ENCODE measurements around the gene GNPTG. TPM values are rescaled to one million over a fixed set of nuclear protein-coding genes. Genes with fewer than 3 reads are reported as not detected.
A peak's percentile ranks its signal among the peaks of the same experiment; 100 is the strongest.

Gene GNPTG
- total and polyA plus RNA-seq, 2 donors from 2014 or later, result 88.7 to 138 TPM

GRCh38 chr16:1330931-1331711, 20.6 kb upstream of the GNPTG start:
- DNase-seq (peak in 2 of 5 donors; percentile 63 to 81), FAIRE-seq (no peak)
- peak overlapping the region in 2 of 3 donors; percentile 40 to 56 for H3K4me3 ChIP-seq (ENCODE audit: low read length in 3 of 3)
- no peaks in the 10 kb centered on the region for H3K9me3 ChIP-seq (ENCODE audit: control insufficient read depth in 2 of 3, insufficient read depth in 1 of 3, low read length in 3 of 3)
- peaks cover 0 to 13% (median 12%) of the 10 kb centered on the region in 3 donors for H3K4me1 ChIP-seq (ENCODE audit: control insufficient read depth in 2 of 3, insufficient read depth in 2 of 3, low read depth in 1 of 3, low read length in 3 of 3)
- no peaks in the 10 kb centered on the region for H3K36me3 ChIP-seq (ENCODE audit: control insufficient read depth in 2 of 3, insufficient read depth in 3 of 3, low read length in 3 of 3)
- TF ChIP-seq CTCF (IDR thresholded peaks at IDR 0.05; ENCODE audit: borderline replicate concordance, extremely low read depth, insufficient read depth), result no peak
- intact Hi-C loops (cut with DNase I), result no loop called here
- peak overlapping the region in 1 of 3 donors; percentile 73 for H3K9ac ChIP-seq (ENCODE audit: low read length in 3 of 3)
- H3K27me3 ChIP-seq (ENCODE audit: control insufficient read depth, insufficient read depth, low read length), result peaks cover 13% of the 10 kb centered on the region
- peak overlapping the region; percentile 74 to 76 for H3K27ac ChIP-seq (ENCODE audit: low read depth in 2 of 2, low read length in 2 of 2)

- Histone ChIP-seq H3K27me3 (ENCODE audit: control insufficient read depth, insufficient read depth, low read length) (peaks cover 13% of the 10 kb centered on the region), H3K9me3 (ENCODE audit: control insufficient read depth in 2 of 3, insufficient read depth in 1 of 3, low read length in 3 of 3) (no peaks in the 10 kb centered on the region), H3K9ac (ENCODE audit: low read length in 3 of 3) (peak overlapping the region in 1 of 3 donors; percentile 73), H3K36me3 (ENCODE audit: control insufficient read depth in 2 of 3, insufficient read depth in 3 of 3, low read length in 3 of 3) (no peaks in the 10 kb centered on the region), H3K4me3 (ENCODE audit: low read length in 3 of 3) (peak overlapping the region in 2 of 3 donors; percentile 40 to 56), H3K27ac (ENCODE audit: low read depth in 2 of 2, low read length in 2 of 2) (peak overlapping the region; percentile 74 to 76), H3K4me1 (ENCODE audit: control insufficient read depth in 2 of 3, insufficient read depth in 2 of 3, low read depth in 1 of 3, low read length in 3 of 3) (peaks cover 0 to 13% (median 12%) of the 10 kb centered on the region in 3 donors)
- intact Hi-C loops (cut with DNase I), result no loop called here
- TF ChIP-seq CTCF (IDR thresholded peaks at IDR 0.05; ENCODE audit: borderline replicate concordance, extremely low read depth, insufficient read depth), result no peak
- DNase-seq (peak; percentile 92 to 96 (median 94)), FAIRE-seq (no peak)
Measured at GRCh38 chr16:1331712-1332617, 19.8 kb upstream of the GNPTG start.

- Histone ChIP-seq H3K4me3 (ENCODE audit: low read length in 3 of 3) (peak overlapping the region in 2 of 3 donors; percentile 18 to 56), H3K36me3 (ENCODE audit: control insufficient read depth in 2 of 3, insufficient read depth in 3 of 3, low read length in 3 of 3) (no peaks in the 10 kb centered on the region), H3K27me3 (ENCODE audit: control insufficient read depth, insufficient read depth, low read length) (peaks cover 13% of the 10 kb centered on the region), H3K4me1 (ENCODE audit: control insufficient read depth in 2 of 3, insufficient read depth in 2 of 3, low read depth in 1 of 3, low read length in 3 of 3) (peaks cover 0 to 13% (median 12%) of the 10 kb centered on the region in 3 donors), H3K9me3 (ENCODE audit: control insufficient read depth in 2 of 3, insufficient read depth in 1 of 3, low read length in 3 of 3) (no peaks in the 10 kb centered on the region), H3K9ac (ENCODE audit: low read length in 3 of 3) (peak overlapping the region in 1 of 3 donors; percentile 73), H3K27ac (ENCODE audit: low read depth in 2 of 2, low read length in 2 of 2) (peak overlapping the region; percentile 74 to 76)
- DNase-seq (no peak), FAIRE-seq (no peak)
- TF ChIP-seq CTCF (IDR thresholded peaks at IDR 0.05; ENCODE audit: borderline replicate concordance, extremely low read depth, insufficient read depth), result no peak
- intact Hi-C loops (cut with DNase I), result no loop called here
Measured at GRCh38 chr16:1332618-1333148, 19.0 kb upstream of the GNPTG start.
